NOMO-1 treated with DMSO at 0.1 percent for 48 hours (cell line): Measurements from ENCODE around the gene KLF6.

Experiments
- DNase-seq: peaks from one replicate; lab custom pipeline; 2025; ENCODE audit not compliant: unreplicated experiment; lab: John Stamatoyannopoulos, UW

Gene KLF6

GRCh38 chr10:3775696-3776551 lies 9.1 kb downstream of the KLF6 start:
- DNase-seq: peak; percentile 44

DNA sequence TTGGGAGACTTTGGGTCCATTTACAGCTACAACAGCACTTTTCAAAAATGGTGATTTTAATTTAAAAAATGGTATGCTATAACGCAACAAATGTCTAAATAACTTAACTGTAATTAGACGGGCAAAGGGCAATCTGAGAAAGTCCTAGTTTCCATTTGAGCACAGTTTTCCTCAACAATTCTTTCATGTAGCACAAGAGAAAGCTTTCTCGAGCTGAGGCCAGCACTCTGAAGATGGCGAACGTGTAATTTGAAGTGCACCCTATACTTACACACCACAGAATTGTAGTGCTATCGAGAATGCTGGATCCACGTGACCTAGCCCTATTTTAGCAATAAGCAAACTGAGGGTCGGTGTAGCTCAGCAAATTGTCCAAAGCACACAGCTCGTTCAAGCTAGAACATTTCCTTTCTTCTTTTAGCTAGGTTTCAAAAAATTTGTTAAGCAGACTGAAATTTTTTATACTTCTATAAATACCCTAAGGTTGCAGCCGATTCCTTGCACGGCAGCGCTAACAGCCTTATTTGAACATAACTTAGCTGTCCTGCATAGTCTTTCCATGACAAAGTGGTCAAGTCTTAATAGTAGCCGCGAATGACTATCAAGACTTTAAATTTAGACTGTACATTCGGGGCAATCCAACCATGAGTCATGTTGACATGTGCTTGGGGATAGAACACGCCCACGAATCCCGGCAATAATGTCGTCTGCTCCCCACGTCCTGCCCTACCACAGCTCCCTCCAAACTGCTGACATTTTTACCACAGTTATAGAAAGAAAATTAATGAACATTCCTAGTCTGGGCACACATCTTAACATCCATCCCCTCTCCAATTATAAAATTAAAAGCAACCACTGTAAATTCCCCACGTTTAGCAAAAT lies 10.0 kb downstream of the KLF6 start:
- no peak for DNase-seq

DNA sequence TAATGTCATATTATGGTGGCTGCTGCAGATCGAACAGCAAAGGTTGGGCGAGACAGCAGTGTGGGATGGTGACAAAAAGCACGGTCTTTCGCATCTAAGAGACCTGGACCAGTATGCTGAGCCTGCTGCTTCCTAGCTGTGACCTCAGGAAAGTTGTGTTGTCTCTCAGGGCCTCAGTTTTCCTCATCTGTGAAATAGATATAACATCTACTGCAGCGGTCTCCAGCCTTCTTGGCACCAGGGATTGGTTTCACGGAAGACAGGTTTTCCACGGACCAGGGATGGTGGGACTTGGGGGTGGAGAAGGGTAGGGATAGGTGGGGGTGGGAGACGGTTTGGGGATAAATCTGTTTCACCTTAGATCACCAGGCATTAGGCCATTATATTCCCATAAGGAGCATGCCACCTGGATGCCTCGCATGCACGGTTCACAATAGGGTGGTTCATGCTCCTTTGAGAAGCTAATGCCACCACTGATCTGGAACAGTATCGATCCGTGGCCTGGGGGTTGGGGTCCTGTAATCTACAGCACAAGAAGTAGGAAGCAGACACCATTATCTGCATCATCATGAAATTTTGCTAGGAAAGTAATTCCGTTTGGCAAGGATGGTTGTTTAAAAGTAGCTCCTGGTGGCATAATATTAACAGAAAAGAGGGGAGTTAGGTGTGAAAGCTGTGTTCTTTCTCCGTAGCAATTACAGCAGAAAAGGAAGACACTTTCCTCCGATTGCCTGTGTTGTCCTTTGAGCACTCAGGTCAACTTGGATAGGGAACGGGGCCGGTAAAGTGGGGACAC lies 10.8 kb downstream of the KLF6 start:
- no peak for DNase-seq

GRCh38 chr10:3773460-3774017 lies 11.5 kb downstream of the KLF6 start:
- DNase-seq: no peak

DNA sequence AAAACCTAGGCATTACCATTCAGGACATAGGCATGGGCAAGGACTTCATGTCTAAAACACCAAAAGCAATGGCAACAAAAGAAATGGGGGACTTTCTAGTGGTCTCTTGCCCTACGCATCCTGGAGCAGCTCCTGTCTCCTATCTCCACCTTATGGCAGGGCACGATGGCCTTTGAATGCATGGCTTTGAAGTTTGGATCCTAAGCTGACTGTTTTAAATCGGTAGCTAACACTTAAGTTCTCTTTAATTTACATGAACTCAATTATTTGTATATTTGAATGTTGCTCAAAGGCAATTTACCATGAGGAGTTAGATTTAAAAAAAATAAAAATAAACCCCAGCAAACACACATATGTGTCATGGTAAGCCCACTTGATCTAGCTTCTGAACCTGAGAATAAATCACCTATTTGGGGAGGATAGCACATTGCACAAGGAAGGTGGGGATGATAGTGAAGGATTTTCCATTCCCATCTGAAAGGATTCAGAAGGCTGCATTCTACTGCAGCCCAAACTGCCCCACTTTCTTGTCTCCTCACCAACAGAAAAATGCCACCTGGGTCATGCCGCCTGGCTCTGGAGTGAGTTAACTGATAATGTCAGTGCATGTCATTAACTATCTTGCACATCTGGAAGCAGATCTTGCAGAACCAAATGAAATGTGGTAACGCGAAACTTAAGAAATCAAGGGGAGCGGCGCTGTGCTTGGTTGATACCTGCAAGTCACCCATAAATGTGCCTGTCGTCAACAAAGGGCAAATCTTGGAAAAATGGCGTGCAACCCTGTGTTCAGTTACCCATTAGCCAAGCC lies 12.4 kb downstream of the KLF6 start:
- no peak for DNase-seq

DNA sequence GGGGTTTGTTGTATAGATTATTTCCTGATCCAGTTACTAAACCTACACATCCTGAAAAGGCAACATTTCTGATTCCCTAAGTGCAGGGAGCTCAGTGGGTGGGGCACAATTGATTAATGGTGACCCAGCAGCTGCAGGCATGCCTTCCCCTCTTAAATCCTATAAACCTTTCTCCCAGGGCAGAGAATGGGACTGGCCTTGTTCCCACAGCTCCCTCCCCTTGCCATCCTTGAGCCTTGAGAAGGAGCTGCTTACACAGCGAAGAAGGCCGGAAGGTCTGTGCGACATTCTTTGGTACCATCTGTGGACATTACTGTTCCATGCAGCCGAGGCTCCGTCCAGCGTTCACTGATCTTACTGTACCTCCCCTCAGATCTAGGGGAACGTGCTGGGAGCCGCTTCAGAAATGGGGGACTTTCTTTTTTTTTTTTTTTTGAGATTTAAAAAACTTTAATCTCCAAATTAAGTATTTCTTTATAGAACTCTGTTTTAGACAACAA lies 14.3 kb downstream of the KLF6 start:
- DNase-seq: no peak

DNA sequence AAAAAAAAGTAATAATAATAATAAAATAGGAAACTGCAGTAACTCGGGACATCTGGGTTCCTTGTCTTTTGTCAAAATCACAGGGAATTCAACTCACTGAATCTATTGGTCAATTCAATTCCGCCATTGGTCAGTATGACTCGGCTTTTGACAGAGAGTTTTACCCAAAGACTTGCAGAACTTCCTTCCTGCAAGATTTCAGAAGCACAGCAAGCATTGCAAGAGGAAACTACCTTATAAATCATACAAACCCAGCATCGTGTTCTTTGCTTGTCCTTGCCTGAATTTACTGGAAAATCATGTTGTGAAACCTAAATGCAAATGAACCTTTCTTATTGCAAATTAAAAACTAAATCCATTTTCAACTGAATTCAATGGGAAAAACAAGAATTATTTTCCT lies 15.5 kb downstream of the KLF6 start:
- DNase-seq: peak; percentile 90

DNA sequence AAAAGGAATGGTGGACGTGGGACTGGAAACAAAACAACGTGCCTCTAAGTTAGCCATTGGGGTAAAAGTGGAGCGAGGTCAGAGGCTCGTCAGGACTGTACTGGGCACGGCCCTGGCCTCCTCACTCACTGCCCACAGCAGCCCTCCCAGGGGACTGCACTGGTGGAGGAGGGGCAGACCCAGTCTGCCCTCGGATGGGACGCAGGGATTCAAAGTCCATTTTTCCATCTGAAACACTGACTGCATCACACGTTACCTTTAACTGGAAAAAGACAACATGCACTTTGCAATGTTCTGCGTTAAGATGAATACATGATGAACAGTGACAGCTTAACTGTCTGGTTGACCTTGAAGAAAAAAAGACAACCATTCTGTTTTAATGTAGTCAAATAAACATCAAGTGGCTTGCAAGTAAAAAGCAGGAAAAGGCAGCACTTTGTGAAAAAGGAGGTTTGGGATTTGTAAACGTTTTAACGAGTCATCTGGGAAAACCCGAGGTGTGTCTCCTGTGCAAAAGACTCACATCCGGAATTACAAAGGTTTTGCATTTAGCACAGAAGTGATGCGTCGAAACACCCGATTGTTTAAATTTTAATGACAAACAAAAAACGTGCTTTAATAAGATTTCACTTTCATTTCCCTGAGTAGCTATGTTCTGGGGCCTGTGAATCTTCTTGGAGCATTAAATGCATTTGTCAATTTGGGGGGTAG lies 18.8 kb downstream of the KLF6 start:
- no peak for DNase-seq

- peak; percentile 36 for DNase-seq
Measured at GRCh38 chr10:3765146-3765545, 19.9 kb downstream of the KLF6 start.

GRCh38 chr10:3764626-3765112 lies 20.3 kb downstream of the KLF6 start:
- DNase-seq: no peak

- no peak for DNase-seq
Measured at GRCh38 chr10:3763852-3764625, 21.0 kb downstream of the KLF6 start.

DNA sequence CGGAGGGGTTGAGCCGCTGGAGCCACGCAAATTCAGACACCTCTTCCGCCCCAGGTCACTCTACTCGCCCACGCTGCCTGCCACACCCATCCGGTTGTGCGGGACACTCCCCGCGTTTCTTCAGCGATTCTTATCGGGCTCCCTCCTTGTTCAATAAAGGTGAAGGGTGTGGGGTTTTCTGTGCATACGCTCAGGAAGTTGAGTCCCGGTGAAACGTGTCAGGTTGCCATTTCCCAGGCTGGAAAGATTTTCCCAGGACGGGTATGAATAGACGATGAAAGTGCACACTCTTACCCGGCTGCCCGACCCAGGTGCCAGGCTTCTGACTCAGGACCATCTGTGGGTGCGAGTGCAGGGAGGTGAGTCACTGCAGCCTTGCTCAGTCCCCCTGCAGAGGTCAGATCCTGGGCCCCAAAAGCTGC lies 22.0 kb downstream of the KLF6 start:
- no peak for DNase-seq

- no peak for DNase-seq
Measured at GRCh38 chr10:3762309-3762708, 22.7 kb downstream of the KLF6 start.

DNA sequence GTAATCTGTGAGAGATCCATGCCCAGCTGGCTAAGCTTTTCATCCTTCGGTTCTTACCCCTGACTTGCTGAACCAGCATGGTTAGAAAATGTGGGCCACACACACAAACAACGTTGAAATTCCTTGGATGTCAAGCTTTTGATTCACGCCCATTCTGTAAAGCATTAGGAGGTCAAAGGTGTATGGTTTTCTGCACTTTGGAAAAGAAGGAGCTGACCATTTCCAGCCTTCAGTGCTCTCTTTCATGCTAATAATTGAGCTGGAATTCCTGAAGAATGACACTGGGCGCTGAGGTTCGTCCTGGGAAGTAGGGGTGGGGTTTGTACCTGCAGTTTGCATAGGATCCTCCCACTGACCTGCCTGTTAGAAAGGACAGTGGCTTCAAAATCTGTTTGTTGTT lies 23.1 kb downstream of the KLF6 start:
- no peak for DNase-seq

GRCh38 chr10:3761021-3761686 lies 23.9 kb downstream of the KLF6 start:
- peak; percentile 96 for DNase-seq

DNA sequence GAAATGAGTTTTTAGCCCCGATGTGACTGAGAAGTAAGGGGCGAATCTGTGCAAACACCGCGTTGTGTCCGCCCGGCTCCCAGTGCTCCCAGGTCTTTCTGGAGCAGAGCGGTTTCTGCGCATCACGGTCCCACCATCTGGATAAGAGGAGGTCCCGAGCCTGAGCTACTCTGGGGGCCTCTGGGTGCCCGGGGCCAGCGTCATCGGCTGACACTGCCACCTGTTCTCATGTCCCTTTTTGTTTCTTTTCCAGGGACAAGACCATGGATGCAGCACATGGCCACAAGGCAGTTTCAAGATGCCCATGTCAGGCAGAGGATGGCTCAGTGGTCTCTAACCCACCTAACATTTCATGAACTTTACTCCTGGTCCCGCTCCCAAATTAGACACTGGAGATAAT lies 24.9 kb downstream of the KLF6 start:
- DNase-seq: no peak

DNA sequence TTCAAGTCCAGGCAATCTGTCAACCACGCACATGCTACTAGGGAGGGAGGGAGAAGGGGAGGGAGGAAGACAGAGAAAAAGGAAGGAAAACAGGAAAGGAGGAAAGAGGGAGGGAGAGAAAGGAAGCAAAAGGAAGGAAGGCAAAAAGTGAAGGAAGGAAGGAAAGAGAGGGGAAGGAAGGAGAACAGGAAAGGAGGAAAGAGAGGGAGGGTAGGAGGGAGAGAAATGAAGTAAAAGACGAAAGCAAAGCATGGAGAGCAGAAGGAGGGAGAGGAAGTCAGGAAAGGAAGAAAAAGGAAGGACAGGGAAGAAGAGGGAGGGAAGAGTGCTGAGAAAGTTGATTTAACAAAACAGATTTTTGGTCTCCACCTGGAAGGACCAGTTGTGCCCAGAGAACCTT lies 25.6 kb downstream of the KLF6 start:
- no peak for DNase-seq

- no peak for DNase-seq
Measured at GRCh38 chr10:3758491-3758970, 26.5 kb downstream of the KLF6 start.
